C4-2B (cell line): ENCODE measurements around the gene EPHX1.
A peak's percentile ranks its signal among the peaks of the same experiment; 100 is the strongest.

Experiments
- H3K27ac ChIP-seq: fragments of 450-650 bp; 2 replicates; pipeline ENCODE4 v1.5.1; 2017
- ZFX ChIP-seq: fragments of 450-650 bp; IDR thresholded peaks from 2 replicates; pipeline ENCODE4 v1.6.1; 2017
- TF ChIP-seq, protein P1 (sequence below): fragments of 450-650 bp; conservative IDR thresholded peaks from 2 replicates; pipeline ENCODE4 v1.5.1; 2017; ENCODE audit warnings: mild to moderate bottlenecking

Gene EPHX1

GRCh38 chr1:225842788-225843425, 33.0 kb downstream of the EPHX1 start:
- no peak for TF ChIP-seq ZFX
- TF ChIP-seq, protein P1, sequence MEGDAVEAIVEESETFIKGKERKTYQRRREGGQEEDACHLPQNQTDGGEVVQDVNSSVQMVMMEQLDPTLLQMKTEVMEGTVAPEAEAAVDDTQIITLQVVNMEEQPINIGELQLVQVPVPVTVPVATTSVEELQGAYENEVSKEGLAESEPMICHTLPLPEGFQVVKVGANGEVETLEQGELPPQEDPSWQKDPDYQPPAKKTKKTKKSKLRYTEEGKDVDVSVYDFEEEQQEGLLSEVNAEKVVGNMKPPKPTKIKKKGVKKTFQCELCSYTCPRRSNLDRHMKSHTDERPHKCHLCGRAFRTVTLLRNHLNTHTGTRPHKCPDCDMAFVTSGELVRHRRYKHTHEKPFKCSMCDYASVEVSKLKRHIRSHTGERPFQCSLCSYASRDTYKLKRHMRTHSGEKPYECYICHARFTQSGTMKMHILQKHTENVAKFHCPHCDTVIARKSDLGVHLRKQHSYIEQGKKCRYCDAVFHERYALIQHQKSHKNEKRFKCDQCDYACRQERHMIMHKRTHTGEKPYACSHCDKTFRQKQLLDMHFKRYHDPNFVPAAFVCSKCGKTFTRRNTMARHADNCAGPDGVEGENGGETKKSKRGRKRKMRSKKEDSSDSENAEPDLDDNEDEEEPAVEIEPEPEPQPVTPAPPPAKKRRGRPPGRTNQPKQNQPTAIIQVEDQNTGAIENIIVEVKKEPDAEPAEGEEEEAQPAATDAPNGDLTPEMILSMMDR = no peak
- H3K27ac ChIP-seq = no peak overlapping the region

DNA sequence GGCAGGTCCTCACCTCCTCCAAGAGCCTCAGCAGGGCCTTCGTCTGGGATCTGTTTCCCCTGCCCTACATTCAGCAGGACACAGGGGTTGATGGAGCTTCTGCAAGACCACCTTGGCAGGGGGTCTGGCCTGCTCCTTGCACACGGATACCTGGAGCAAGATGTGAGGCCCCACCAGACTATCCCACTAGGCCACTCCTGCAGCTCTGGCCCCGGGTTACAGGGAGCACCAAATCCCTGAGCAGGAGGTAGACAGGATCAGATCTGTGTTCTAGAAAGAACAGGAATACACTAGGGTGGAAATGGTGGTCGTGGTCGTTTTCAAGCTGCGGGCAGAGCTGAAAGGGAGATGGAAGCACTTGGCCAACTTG, 33.5 kb downstream of the EPHX1 start:
- H3K27ac ChIP-seq = no peak overlapping the region

GRCh38 chr1:225844236-225845061, 34.5 kb downstream of the EPHX1 start:
- H3K27ac ChIP-seq = no peak overlapping the region
- TF ChIP-seq ZFX = no peak
- TF ChIP-seq, protein P1 = no peak

More for the DNA sequence above, 33.5 kb downstream of the EPHX1 start:
- TF ChIP-seq, protein P1 = no peak
- no peak for TF ChIP-seq ZFX

GRCh38 chr1:225845097-225845496, 35.2 kb downstream of the EPHX1 start:
- no peak overlapping the region; the same call in 1 of the 2 replicates for H3K27ac ChIP-seq
- no peak for TF ChIP-seq ZFX
- TF ChIP-seq, protein P1 = no peak

DNA sequence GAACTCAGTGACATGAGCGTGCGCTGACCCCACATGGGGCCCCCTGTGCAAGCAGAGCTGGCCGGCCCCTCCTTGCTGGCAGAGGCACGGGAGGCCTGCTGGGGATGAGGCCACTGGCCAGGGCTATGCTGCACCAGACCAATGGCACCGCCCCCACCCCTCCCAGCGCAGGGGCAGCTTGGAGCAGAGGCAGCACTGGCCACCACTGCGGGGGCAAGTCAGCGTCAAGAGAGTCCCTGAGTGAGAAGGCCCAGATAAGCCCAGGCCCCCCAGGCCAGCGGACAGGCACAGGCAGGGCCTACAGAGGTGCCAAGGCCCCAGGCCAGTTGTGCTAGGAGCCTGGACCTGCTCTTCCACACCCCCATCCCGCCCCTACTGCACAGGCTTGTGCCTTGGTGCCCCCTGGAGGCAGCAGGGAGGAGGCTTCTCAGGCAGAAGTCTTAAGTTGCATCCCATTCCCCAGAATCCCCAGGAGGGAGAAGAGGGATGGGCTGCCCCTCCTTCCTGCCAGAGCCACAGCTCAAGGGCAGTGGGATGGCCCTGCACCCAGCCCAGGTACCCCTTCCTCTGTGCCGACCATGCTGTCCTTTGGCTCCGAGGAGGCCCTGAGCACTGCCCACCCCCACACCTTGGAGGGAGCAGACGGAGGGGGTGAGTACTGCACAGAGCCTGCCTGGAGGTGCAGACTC, 35.8 kb downstream of the EPHX1 start:
- TF ChIP-seq, protein P1 = peak; percentile 87
- TF ChIP-seq ZFX = no peak
- peak overlapping the region; percentile 12; the same call in 1 of the 2 replicates for H3K27ac ChIP-seq

- no peak for TF ChIP-seq ZFX
- TF ChIP-seq, protein P1 = no peak
- peak overlapping the region; percentile 3 for H3K27ac ChIP-seq
Measured at GRCh38 chr1:225846331-225847310, 36.7 kb downstream of the EPHX1 start.
